Stimulated activated CD4-positive, alpha-beta T cell treated with anti-CD3 and anti-CD28 coated beads, Interleukin-12 subunit alpha, Interleukin-12 subunit beta, amount 100 ng/mL, for 48 hours (primary cell): Measurements from ENCODE around the gene COX7A1.
A peak's percentile ranks its signal among the peaks of the same experiment; 100 is the strongest.

Source experiments
- DNase-seq, 3 donors: peaks; one replicate each; pipeline ENCODE4 v3.0.0-alpha.2; 2020; ENCODE audit warnings: low read depth in 2 of 3, low spot score in 1 of 3

The COX7A1 gene

DNA sequence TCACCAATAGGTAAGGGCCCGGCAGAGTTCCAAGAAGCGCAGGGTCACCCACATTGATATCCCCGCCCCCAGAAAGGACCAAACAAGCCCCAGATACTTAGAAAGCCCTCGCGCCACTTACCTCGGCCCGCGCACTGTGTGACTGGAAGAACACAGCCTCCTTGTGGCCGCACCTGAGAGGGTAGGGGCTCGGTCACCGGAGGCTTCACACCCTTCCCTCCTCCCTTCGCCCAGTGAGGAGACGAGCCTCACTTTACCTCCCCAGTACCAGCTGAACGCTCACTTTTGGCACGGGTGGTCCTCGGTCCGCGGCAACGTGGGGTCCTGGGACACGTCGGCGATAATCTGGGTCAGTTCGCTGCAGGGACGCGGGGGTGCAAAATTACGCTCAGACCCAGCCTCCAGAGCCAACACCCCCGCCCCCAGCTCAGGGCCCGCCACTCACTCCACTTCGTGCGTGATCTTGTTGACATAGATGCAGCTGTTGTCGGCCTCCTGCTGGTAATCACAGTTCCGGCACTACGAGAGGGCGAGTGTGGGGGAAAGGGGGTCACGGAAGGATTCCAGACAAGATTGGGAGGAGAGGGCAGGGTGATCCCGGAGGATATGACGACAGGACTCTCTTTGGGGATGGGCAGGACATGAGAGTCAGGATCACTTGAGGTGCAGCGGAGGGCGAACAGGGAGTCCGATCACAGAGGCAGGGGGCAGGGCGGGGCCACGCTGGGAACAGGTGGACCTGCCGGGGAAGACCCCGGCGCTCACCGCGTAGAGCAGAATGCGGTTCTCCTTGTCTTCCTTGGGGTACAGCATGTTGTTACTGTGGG is 38.1 kb downstream of the COX7A1 start:
- peak in 1 of 3 donors; percentile 12 for DNase-seq

DNA sequence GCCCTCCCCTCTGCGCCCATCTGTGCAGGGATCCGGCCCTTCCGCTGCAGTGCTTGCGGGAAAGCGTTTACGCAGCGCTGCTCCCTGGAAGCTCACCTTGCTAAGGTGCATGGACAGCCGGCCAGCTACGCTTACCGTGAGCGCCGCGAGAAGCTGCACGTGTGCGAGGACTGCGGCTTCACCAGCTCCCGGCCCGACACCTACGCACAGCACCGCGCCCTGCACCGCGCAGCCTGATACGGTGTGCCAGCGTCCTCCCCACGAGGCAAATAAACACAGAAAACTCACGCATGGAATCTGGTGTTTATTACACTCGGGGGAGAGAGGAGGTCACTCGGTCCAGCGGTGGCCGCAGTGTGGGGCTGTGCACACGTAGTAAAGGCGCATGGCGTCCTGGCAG is 38.8 kb downstream of the COX7A1 start:
- DNase-seq: no peak

DNA sequence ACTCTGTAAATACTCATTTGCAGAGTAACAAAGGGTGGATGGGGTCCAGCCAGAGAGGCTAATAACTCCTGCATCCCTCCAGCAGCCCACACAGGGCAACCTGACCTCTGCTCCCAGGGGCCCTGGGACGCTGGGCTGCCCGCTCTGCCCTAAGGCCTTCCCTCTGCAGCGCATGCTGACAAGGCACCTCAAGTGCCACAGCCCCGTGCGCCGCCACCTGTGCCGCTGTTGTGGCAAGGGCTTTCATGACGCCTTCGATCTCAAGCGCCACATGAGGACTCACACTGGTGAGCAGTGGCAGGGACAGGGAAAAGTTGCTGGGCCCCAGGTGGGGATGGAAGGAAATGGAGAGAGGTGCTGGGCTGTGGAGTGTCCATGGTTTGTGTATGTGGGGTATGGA is 39.6 kb downstream of the COX7A1 start:
- DNase-seq: no peak

GRCh38 chr19:36111200-36111539 is 41.1 kb downstream of the COX7A1 start:
- DNase-seq: no peak

DNA sequence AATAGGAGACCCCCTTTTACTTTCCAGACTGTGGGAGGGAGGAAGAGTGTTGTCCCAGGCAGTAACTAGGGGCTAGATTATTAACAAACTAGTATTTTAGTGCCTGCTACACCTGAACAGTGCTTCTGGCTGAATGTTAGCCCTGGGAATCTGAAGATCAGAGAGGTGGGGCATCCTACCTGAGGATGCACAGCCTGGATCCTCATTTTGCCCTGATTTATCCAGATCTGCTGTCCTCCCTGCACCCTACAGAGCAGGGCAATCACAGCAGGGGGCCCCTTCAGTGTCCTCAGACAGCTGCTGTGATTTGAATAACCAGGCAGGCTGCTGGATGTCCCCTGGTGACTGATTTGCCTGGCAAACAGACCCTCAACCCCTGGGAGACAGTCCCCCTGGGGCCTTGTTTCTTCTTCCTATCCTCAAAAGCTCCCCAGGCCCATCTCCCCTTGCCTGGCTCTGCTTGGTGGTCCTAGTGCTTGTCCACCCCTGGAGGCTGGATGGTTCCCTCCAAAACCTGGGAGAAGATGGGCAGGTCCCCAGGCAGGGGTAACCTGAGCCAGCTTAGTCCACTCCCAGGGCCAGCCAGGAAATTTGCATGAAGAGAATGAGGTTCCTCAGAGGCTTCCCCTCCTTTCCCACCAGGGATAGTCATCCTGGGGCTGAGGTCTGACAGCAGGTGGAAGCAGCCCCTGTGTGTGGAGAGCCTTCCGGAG is 41.6 kb downstream of the COX7A1 start, which contains the start of gene OVOL3:
Gene OVOL3, plus strand, starts transcription at position 657 of the 713 bp plus-strand sequence. CDS start 60 bp downstream, outside the sequence.
- no peak for DNase-seq

DNA sequence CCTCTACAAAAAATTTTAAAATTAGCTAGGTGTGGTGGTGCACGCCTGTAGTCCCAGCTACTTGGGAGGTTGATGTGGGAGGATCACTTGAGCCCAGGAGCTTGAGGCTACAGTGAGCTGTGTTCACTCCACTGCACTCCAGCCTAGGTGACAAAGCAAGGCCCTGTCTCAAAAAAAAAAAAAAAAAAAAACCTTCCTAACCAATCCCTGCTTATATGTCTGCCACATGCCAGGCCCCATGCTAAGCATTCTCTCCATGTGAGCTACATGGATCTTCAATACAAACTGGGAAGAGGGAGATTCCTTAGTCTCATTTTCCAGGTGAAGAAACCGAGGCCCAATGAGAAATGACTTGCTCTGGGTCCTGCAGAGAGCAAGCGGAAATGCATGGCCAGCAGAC is 43.6 kb downstream of the COX7A1 start:
- DNase-seq: no peak

DNA sequence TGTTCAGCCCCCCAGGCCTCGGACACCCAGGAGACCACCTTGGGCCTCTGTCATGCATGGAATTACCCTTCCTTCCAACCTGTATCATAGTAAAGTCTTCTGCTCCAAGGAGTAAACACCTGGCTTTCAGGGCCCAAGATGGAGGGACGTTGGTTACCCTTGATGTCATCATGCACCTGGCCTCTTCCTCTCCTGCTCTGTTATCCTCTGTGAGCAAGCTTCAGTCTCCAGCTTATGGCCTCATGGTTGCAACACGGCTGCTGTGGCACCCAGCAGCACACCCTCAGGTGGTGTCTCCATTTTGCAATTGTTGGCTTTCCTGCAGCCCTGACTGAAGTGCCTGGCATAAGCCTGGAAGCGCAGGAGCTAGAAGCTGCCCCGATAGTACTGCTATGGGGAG is 45.3 kb downstream of the COX7A1 start:
- DNase-seq: no peak

DNA sequence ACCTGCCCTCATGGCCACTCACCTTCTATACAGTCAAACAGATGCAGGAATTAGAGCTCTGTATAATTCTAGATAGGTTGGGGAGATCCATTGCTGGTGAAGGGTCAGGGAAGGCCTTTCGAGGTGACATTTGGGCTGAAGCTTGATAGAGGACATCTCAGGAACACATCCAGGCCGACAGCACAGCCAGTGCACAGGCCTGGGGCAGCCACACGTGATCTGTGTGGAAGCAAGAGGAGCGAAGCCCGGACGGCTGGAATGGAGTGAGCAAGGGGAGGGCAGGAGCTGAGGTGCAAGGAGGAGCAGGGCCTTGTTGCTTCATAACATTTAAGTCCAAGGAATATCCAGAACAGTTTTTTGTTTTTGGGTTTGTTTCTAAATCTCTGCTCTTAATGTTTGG is 45.8 kb downstream of the COX7A1 start:
- no peak for DNase-seq

DNA sequence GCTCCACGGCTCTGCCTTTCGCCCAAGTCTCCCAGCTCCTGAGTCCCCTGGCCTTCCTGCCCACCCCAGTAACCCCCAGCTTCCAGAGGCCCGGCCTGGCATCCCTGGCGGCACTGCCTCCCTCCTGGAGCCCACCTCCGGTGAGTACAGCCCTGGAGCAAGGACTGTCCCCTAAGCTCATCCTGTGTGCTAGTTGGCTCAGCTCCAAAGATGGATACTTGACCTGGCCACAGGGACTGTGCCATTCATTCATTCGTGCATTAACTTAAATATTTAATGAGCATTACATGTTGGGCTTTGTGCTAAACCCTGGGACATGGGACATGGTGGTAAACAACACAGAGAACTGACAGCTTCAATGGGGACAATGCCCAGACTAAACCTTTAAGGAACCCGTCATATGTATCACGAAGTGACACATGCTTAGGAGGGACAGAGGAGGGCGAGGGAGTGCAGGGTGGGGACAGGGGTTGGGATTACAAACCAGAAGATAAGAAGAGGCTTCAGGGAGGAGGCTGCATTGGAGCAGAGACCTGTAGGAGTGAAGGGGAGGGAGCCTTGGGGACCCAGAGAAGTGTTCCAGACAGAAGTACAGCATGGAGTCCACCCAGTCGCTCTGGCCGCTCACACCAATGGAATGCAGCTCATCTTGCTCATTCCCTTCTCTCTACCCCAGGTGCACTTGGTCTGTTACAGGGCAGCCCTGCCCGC is 48.2 kb downstream of the COX7A1 start:
- no peak for DNase-seq

- DNase-seq: no peak
These were observed 49.1 kb downstream of the COX7A1 start for GRCh38 chr19:36103040-36103626.

- DNase-seq: no peak
These were observed 50.5 kb downstream of the COX7A1 start for GRCh38 chr19:36101550-36102327.
